ENCODE measurements around the gene TMEM176B. TPM values are rescaled to one million over a fixed set of nuclear protein-coding genes. Genes with fewer than 3 reads are reported as not detected.
"Not testable (repeated sequence)": the region's sequence is repeated elsewhere in the genome, so short reads cannot be mapped to it uniquely, and the experiment has no call there.

The TMEM176B gene
- total RNA-seq, 4 donors from 2014 or later, result 30.4 to 369 (median 224) TPM

DNA sequence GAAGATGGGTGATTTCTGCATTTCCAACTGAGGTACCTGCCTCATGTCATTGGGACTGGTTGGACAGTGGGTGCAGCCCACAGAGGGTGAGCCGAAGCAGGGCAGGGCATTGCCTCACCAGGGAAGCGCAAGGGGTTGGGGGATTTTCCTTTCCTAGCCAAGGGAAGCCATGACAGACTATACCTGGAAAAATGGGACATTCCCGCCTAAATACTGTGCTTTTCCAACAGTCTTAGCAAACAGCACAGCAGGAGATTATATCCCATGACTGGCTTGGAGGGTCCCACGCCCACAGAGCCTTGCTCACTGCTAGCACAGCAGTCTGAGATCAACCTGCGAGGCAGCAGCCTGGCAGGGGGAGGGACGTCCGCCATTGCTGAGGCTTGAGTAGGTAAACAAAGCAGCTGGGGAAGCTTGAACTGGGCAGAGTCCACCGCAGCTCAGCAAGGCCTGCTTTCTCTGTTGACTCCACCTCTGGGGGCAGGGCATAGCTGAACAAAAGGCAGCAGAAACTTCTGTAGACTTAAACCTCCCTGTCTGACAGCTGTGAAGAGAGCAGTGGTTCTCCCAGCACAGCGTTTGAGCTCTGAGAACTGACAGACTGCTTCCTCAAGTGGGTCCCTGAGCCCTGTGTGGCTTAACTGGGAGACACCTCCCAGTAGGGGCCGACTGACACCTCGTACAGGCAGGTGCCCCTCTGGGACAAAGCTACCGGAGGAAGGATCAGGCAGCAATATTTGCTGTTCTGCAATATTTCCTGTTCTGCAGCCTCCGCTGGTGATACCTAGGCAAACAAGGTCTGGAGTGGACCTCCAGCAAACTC is 7.7 kb upstream of the TMEM176B start:
- H3K27me3 ChIP-seq; intact Hi-C loops (cut with DNase I; ENCODE audit: low total_unique reads): not testable (repeated sequence)
- WGBS, 2 donors (ENCODE audit: low coverage in 1 of 2), result 54% methylated on average over 13 of the region's 13 CpGs; no CpG with 5 or more reads in 1 of the 2 donors

DNA sequence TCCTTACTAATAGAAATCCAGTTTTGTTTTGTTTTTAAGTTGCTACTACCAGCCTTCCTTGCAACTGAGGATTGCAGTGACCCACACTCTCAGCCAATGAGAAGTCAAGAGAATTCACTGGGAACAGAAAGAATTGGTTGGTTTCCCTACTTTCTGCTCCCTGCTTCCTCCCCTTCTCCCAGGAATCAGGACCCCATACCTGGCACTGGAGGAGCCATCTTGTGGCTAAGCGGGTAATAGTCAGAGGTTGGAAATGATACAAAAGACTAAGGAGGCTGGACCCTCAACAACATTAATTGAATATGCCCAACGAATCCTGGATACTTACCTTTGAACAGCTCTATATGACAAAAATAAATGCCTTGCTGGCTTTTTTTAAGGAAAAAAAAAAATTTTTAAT is 6.7 kb upstream of the TMEM176B start:
- peaks cover 8 to 37% (median 23%) of the 10 kb centered on the region in 4 donors for H3K4me1 ChIP-seq
- H3K27me3 ChIP-seq, result no peaks in the 10 kb centered on the region
- in situ Hi-C loops (cut with MboI; ENCODE audit: low pct_ligation_motif_present in 1 of 4, low pct_unique_long_range_greater_than_20kb in 1 of 4, low sequenced_read_pairs in 3 of 4) (no loop called here), intact Hi-C loops (cut with DNase I; ENCODE audit: low total_unique reads) (no loop called here)
- no peak for DNase-seq
- peaks cover 0 to 13% (median 2%) of the 10 kb centered on the region in 4 donors for H3K36me3 ChIP-seq
- H3K27ac ChIP-seq, result no peak overlapping the region
- no peak overlapping the region for H3K4me3 ChIP-seq
- peaks cover 13 to 14% of the 10 kb centered on the region in 2 donors for H3K9me3 ChIP-seq
- TF ChIP-seq POLR2AphosphoS5 (IDR thresholded peaks at IDR 0.05) (no peak), EP300 (IDR thresholded peaks at IDR 0.05; ENCODE audit: low read depth) (no peak), POLR2A (IDR thresholded peaks at IDR 0.05) (no peak)
- TF ChIP-seq, protein P1, sequence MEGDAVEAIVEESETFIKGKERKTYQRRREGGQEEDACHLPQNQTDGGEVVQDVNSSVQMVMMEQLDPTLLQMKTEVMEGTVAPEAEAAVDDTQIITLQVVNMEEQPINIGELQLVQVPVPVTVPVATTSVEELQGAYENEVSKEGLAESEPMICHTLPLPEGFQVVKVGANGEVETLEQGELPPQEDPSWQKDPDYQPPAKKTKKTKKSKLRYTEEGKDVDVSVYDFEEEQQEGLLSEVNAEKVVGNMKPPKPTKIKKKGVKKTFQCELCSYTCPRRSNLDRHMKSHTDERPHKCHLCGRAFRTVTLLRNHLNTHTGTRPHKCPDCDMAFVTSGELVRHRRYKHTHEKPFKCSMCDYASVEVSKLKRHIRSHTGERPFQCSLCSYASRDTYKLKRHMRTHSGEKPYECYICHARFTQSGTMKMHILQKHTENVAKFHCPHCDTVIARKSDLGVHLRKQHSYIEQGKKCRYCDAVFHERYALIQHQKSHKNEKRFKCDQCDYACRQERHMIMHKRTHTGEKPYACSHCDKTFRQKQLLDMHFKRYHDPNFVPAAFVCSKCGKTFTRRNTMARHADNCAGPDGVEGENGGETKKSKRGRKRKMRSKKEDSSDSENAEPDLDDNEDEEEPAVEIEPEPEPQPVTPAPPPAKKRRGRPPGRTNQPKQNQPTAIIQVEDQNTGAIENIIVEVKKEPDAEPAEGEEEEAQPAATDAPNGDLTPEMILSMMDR (IDR thresholded peaks at IDR 0.05), result no peak
- 85 to 90% methylated on average over 2 of the region's 2 CpGs for WGBS, 2 donors (ENCODE audit: low coverage in 1 of 2)

More for the DNA sequence above, 7.7 kb upstream of the TMEM176B start:
- DNase-seq, result peak; percentile 80
- TF ChIP-seq POLR2A (IDR thresholded peaks at IDR 0.05) (peak; percentile 47), POLR2AphosphoS5 (IDR thresholded peaks at IDR 0.05) (peak in 1 of 3 donors; percentile 15)
- Histone ChIP-seq H3K4me1 (peaks cover 6 to 27% (median 14%) of the 10 kb centered on the region in 4 donors), H3K36me3 (peaks cover 0 to 13% (median 2%) of the 10 kb centered on the region in 4 donors), H3K9me3 (peaks cover 14 to 15% of the 10 kb centered on the region in 2 donors), H3K27ac (peak overlapping the region; percentile 60 to 79 (median 76))
- in situ Hi-C loops (cut with MboI; ENCODE audit: low pct_ligation_motif_present in 1 of 4, low pct_unique_long_range_greater_than_20kb in 1 of 4, low sequenced_read_pairs in 3 of 4); H3K4me3 ChIP-seq: not testable (repeated sequence)

DNA sequence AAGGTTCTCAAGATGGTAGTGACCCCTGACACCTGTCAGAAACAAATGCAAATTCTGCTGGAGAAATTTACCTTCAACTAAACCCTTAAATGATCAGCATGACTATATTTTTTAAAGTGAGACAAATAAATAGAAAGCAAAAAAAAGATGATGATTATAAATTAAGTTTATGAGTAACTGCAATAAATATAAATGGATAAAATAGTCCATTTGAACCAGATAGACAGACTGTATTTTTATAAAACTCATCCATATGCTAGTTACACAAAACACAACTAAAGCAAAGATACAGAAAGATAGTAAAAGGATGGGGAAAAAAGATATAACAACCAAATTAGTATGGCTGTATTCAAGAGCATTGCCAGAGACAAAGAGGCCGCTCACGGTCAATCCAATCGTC is 6.3 kb upstream of the TMEM176B start:
- no peak for DNase-seq
- 92 to 96% methylated on average over 3 of the region's 3 CpGs for WGBS, 2 donors (ENCODE audit: low coverage in 1 of 2)
- intact Hi-C loops (cut with DNase I; ENCODE audit: low total_unique reads) (no loop called here), in situ Hi-C loops (cut with MboI; ENCODE audit: low pct_ligation_motif_present in 1 of 4, low pct_unique_long_range_greater_than_20kb in 1 of 4, low sequenced_read_pairs in 3 of 4) (no loop called here)
- peaks cover 2% of the 10 kb centered on the region for H3K27me3 ChIP-seq
- no peak overlapping the region for H3K4me3 ChIP-seq
- no peak overlapping the region for H3K27ac ChIP-seq
- TF ChIP-seq POLR2A (IDR thresholded peaks at IDR 0.05), result no peak
- TF ChIP-seq, protein P1 (IDR thresholded peaks at IDR 0.05), result no peak
- TF ChIP-seq POLR2AphosphoS5 (IDR thresholded peaks at IDR 0.05), result no peak
- no peak for TF ChIP-seq EP300 (IDR thresholded peaks at IDR 0.05; ENCODE audit: low read depth)
- H3K36me3 ChIP-seq, result peaks cover 0 to 13% (median 2%) of the 10 kb centered on the region in 4 donors
- H3K4me1 ChIP-seq, result peaks cover 8 to 41% (median 25%) of the 10 kb centered on the region in 4 donors
- H3K9me3 ChIP-seq, result peaks cover 12 to 14% of the 10 kb centered on the region in 2 donors

DNA sequence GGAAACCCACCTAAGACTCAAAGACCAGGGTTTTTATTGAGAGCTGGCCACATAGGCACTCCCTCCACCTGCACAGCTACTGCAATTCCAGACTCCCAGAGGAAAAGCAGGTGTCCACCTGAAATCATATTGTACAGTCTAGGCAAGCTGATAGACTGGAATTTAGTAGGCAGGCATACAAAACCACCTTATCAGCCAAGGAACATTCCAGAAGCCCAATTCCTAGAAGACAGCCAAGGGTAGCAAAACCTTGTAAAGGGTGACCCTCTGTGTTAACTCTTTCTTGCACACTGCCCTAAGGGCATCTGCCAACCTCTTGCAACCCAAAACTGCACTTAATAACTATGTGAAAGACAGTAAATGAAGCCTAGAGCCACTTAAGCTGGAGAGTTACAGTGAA is 5.7 kb upstream of the TMEM176B start:
- intact Hi-C loops (cut with DNase I; ENCODE audit: low total_unique reads), result no loop called here
- Histone ChIP-seq H3K9me3 (peaks cover 10 to 14% of the 10 kb centered on the region in 2 donors), H3K27me3 (peaks cover 8% of the 10 kb centered on the region), H3K27ac (no peak overlapping the region), H3K36me3 (peaks cover 0 to 13% (median 2%) of the 10 kb centered on the region in 4 donors), H3K4me1 (peaks cover 8 to 47% (median 28%) of the 10 kb centered on the region in 4 donors), H3K4me3 (no peak overlapping the region)
- DNase-seq, result no peak
- in situ Hi-C loops (cut with MboI; ENCODE audit: low pct_ligation_motif_present in 1 of 4, low pct_unique_long_range_greater_than_20kb in 1 of 4, low sequenced_read_pairs in 3 of 4), result no loop called here
- TF ChIP-seq POLR2A (IDR thresholded peaks at IDR 0.05), result no peak
- TF ChIP-seq EP300 (IDR thresholded peaks at IDR 0.05; ENCODE audit: low read depth), result no peak
- TF ChIP-seq, protein P1 (IDR thresholded peaks at IDR 0.05), result no peak
- TF ChIP-seq POLR2AphosphoS5 (IDR thresholded peaks at IDR 0.05), result no peak

All from transverse colon (tissue), 4 donors.